Measurements from ENCODE around the gene RUNX2. TPM values are rescaled to one million over a fixed set of nuclear protein-coding genes. Genes with fewer than 3 reads are reported as not detected.
A peak's percentile ranks its signal among the peaks of the same experiment; 100 is the strongest.

The RUNX2 gene
- polyA plus RNA-seq, 4 donors, result 2.8 to 3.8 (median 3.0) TPM

DNA sequence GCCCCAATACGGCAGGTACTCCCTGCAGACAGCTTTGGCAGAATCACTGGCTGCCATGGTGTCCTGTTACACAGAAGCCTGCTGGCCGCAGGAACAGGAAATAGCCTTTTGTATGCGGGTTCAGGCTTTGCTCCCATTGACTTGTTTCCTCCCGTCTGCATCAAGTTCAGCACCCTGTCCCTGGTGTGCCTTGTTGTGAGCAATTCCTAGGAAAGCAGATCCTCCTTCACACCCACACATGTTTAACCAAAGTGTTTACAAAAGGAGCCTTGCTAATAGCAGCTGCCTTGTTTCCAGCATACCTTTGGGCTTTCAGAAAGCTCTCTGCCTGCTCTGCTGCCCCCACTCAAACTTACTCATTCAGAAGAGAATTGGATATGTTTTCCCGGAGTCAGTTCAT is 176.8 kb downstream of the RUNX2 start:
- DNase-seq (ENCODE audit: low read depth in 4 of 4, low spot score in 2 of 4), result peak in 3 of 4 donors; percentile 15 to 52 (median 47)

DNA sequence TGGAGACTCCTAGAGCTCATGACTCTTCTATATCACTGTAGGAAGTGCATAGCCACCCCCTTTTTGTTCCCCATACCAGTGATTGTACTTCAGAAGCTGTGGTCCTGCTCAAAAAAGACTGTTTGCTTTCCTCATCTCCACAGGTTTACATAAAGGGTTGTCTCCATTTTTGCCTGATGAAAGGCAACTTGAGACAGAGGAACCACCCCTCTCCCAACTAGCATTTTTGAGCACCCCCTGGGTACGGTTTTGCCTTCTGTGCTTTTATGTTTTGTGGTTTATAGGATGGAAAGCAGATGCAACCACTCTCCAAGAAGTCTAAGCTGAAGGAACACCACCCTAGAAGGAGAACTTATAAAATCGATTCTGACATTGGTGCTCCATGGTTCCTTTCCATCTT is 177.3 kb downstream of the RUNX2 start:
- no peak for DNase-seq (ENCODE audit: low read depth in 4 of 4, low spot score in 2 of 4)

DNA sequence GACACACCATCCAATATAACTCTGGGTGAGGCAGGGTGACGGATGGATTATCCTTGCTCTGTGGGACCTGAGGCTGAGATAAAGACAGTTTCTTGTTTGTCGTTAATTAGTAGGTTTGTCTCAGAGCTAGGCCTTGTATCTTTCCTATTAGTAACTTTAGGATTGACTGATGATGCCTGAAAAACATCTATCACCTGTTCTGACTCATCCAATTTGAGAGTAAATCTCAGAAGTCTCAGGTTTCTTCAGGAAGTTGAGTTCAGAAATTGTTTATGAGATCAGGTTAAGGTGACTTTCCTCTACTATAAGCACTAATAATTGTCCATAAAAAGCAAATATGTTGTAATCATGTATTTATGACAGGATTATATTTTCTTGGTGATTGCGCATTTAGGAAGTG is 179.1 kb downstream of the RUNX2 start:
- DNase-seq (ENCODE audit: low read depth in 4 of 4, low spot score in 2 of 4), result no peak

DNA sequence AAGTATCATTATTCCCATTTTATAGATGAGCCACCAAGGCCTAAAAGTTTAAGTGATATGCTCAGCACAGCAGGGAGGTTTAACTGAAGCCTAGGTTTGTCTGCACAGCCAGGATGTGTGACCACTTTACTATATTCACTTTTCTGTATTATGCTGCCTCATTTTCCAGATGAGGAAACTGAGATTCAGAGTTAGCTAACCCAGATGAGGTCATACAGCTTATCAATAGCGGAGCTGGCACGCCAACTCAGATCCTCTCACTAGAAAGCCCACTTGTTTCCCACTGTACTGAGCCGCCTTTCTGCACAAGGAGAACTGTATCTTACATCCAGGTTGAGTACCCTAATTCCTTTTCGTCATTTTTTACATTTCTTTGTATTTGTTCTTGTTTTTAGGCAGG is 181.3 kb downstream of the RUNX2 start:
- DNase-seq (ENCODE audit: low read depth in 4 of 4, low spot score in 2 of 4), result no peak

DNA sequence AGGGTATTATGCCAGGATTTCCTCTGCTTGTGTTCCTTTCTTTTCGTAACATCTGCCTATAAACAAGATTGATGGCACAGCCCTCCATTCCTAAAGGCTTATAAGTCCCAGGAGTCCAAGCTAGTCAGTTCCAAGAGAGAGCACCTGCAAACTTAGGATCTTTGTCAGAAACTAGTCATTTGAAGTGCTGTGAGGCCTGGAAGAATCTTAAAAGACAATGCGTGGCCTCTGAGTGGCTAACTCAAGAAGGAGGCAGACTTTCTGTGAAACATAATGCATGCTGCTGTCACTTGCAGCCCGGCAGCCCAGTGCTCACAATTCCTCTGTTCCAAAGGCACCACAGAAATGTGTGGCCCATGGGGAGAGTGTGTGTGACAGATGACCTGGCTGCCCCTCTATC is 184.6 kb downstream of the RUNX2 start:
- no peak for DNase-seq (ENCODE audit: low read depth in 4 of 4, low spot score in 2 of 4)

DNA sequence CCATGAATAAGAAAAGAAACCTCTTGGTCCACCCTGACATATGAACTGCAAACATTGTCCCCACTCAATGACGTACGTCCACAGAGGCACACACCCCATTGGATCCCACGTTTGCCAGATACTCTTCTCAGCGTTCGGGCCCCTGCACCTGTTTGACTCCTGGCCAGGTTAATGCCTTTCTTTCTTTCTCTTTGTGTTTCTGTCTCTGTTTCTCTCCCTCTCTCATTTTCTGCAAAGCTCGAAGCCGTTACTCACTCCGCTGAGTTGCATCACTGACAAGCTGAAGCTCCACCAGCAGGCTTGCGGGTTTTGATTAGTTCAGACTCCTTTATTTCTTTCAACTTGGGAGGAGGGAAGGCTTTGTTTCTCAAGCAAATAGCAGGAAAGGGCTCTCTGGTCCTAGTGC is 185.1 kb downstream of the RUNX2 start:
- DNase-seq (ENCODE audit: low read depth in 4 of 4, low spot score in 2 of 4), result no peak

DNA sequence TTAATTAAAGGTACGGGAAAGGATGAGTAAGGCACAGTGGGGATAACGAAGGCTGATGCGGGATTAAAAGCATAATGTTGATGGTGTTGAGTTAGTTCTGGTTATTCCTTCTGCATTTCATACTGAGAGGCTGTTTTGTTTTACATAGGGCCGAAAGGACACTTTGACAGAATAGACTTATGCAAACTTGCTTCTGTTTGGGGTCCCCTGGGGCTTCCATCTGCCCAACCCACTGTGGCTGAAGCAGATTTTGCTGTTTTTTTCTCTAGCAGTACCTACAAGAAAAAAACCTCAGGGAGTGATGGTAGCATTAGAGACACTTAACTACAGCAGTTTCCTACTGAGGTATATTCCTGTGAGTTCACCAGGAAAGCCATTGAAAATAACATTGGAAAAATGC is 185.7 kb downstream of the RUNX2 start:
- DNase-seq (ENCODE audit: low read depth in 4 of 4, low spot score in 2 of 4), result no peak

DNA sequence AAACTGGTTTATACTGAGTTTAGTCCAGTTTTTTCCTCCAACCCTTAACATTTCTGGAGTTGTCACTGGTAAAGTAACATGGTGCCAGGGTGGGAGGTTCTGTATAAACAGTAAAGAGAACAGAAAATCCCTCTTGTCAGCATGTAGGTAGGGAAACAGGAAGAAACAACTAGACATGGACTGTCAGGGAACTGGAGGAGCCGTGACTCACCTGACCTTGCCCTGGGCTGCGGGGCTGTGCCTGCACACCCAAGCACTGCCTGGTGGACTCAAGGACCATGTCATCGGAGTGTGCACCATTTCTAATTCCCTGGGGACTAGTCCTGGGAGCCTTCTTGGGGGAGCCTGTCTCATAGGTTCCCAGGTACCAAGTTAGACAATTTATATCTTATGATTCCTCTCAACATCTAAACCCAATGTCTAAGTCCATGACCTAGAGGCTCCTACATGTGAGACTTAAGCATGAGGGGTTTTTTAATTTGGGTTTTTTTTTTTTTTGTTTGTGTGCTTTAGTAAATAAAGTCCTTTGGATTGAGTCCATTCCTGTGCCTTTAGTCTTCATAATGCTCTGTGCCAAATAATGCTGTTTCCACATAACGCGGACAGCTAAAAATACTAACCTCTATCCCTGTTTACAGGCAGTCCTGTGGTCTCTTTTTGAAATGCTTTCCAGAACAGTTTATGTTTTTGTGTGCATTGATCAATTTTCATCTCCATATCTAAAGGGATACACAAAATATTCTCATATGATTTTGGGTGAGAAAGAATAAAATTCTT is 186.5 kb downstream of the RUNX2 start:
- DNase-seq (ENCODE audit: low read depth in 4 of 4, low spot score in 2 of 4), result no peak

DNA sequence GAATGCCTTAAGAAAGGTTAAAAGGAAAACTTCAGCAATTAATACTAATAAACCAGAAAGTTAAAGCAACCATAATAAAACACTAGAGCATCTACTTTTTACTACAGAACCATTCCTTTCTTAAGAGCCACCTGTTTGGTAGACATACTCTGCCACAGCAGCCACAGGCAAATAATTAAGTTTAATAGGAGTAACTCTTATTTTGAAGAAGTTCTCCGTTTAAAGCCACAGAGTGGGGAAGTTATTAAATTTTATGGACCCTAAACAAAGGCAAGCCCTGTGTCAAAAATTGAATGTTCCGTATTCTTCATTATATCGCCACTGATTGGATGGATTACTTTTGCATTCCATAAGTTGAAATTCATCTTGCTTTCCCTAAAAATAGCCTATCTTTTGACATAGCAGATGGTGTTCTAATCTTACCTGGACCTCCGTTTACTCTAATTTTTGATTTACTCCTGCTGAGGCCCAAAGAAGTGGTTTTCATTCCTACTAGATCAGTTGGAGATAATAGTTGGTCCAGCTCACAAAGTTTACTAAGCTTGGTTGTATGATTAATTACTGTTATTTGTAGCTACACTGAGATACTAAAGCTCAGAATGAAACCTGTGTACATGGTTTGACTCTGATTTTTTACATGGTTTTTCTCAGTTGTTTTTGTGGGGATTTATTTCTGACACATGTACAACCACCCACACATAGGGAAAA is 190.0 kb downstream of the RUNX2 start:
- DNase-seq (ENCODE audit: low read depth in 4 of 4, low spot score in 2 of 4), result no peak

DNA sequence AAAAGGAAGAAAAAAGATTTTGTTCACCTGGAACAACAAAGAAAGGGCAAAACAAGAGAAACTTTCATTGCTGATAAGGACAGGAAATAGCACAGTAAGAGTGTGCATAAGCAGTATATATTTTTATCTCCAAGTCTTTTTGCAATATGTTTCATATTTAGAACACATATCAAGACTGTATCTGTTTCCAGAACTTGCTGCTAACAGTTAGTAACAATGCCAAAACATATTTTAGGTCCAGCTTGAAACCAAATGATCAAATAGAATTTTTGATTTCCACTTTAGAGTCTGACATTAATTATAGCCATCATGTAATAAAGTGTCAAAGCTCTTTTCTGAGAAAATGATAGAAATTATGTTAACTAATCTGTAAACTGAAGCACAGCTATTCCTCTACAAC is 193.1 kb downstream of the RUNX2 start:
- no peak for DNase-seq (ENCODE audit: low read depth in 4 of 4, low spot score in 2 of 4)

DNA sequence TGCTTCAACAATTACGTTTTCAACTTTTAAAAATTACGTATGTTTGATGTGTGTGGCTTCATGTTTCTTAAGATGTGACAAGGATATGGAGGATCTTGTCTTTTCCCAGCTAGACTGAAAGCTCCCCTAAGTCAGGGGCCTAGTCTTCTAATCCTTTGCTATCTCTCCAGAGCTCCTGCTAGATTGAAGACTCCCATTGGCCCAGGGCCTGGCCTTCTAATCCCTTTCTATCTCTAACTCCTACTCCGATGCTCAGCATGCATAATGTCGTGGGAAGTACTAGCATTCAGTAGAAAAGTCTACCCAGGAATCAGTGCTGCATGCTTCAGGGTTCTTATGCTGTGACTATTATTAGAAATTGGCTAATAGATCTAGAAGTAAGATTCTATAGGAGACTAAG is 194.4 kb downstream of the RUNX2 start:
- no peak for DNase-seq (ENCODE audit: low read depth in 4 of 4, low spot score in 2 of 4)

DNA sequence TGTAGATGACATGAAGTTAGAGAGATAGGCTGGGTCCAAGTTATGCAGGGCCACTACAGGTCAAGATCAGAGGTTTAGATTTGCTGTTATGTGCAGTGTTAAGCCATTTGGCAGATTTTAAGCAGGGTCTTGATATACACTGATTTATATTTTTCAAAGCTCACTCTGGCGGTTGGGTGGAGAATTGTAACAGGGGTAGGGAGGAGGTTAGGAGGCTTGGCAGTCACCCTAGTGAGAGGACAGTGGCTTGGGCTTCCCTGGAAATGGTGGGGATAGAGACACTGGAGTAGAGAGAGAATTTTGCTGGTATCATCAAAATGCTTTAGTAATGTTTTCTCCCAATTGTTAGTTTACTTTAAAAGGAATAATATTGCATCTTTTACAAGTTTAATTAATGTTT is 199.1 kb downstream of the RUNX2 start:
- DNase-seq (ENCODE audit: low read depth in 4 of 4, low spot score in 2 of 4), result no peak

DNA sequence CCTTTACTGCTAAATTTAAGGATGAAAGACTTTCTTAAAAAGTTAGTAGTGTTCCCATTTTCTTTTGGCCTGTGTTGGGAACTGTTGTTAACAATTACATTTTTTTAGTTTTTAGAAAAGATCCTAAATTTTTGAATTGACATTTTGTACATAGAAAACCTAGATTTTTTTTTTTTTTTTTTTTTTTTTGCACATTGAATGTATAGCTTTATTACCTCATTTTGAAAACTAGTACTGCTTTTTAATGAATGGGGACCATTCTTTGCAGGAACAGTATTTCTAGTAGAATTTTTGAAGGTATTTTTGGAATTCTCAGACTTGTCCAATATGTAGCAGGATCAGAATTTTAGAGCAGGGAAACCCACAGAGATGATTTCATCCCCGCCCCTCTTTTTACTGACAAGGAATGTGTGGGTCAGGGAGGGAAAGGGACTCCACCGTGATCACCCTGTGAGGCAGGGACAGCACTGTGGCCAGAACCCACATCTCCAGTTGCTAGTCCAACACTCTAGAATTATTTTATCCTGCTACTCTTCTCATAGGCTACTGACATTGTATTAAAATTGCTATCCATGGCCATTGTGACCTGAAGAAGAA is 204.0 kb downstream of the RUNX2 start:
- DNase-seq (ENCODE audit: low read depth in 4 of 4, low spot score in 2 of 4), result no peak

DNA sequence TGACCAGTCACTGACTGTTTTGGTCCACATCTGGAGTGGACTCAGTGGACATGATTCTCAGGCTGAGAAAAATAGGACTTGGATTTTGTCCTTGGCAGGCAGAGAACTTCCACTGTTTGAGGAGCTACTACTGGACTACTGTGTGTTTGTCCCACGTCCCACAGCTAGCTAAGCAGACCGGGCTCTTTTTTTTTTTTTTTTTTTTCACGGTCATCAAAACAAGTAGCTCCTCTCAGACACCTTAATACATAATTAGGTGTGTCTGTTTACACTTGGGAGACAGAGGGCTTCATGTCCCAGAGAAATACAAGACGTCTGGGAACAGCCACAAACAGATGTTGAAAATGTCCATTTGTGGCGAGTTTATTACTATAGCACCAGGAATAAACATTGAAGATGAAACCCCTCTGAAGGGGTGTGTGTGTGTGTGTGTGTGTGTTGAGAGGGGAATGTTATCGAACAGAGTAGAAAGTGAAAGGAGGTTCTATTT is 204.6 kb downstream of the RUNX2 start:
- no peak for DNase-seq (ENCODE audit: low read depth in 4 of 4, low spot score in 2 of 4)

DNA sequence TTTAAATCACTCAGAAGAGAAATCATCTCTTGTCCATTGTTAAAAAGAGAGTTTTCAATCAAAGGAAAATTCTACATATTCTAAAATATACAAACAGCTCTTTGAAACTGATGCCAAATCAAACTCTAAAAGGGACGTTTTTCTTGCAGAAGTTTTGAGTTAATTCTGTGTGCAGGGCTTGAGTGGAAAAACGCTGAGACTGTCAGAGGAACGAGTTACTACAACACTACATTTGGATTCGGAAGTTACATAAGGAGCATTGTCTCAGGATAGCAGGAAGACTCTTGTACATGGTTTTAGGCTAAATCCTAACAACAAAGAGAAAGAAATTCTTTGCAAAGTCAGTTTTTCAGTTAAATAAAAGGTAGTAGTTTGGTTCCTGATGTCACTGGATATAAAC is 205.3 kb downstream of the RUNX2 start:
- DNase-seq (ENCODE audit: low read depth in 4 of 4, low spot score in 2 of 4), result no peak

DNA sequence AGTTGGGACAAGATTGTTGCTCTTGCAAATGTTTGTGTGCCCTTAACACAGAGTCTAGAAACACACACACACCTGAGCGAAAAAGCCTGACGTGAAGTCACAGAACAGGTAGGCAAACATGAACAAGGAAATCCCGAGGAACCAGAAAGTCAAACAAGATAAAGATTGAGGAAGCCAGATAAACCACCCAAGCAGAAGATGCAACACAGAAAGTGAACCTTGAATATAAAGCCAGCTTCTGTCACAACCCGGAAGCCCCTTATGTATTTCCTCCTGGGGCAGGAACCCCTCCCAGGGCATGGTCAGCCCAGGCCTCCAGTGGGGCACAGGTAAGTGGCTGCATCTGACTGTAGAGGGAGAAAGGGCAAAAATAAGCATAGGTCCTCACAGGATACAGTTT is 207.8 kb downstream of the RUNX2 start:
- no peak for DNase-seq (ENCODE audit: low read depth in 4 of 4, low spot score in 2 of 4)

DNA sequence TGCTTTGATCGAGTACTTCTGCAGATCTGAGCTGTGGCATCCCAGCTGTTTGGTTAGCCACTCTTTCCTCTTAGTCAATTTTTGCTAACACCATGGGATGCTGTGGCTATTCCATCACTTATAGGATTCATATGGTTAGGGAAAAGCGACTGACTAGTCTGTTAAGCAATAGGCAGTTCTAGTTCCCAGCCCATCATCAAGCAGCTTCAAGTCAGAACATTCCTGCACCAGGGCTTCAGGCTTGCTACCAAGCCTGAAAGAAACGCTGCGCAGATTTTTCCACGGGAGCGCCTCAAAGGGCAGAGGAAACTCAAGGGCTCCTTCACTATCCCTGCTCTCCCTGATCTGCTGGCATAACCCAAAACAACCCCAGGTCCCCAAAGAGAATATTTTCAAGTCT is 209.4 kb downstream of the RUNX2 start:
- no peak for DNase-seq (ENCODE audit: low read depth in 4 of 4, low spot score in 2 of 4)

DNA sequence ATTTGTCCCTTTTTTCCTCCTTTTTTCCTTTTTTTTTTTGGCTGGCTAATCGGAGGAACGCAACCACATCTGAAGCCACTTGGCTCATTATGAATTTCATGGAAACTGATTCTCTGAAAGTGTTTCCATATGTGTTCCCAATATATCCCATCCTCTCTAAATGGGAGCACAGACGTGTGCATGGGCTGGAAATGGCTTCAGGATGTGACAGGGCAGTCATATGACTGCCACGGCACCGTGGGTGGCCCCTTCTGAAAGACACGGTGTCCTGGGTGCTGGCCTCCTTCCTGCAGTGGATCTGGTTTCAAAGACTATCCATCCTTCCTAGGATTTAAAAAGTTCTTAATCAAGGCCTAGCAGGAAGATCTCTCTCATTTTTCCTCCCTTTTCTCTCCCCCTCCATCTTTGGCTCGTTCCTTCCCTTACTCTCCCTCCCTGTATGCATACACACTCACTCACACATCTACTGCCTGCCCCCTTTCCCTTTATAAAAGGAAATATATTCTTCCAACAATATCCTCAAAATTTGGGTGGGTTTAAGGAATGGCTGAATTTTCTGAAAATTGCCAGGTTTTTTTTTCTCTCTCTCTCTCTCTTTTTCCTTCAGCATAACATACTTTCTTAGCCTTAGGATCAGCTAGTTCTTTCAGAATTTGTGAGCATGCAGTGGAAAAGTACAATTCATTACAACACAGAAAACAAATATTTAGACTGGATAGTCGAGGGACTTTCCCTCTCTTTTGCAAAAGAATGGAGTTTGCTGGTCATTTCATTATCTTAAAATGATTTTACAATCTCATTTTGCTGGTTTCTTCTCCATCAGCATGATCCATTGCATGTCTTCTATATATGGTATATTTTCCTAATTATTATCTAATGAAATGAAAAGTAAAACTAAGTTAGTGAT is 210.8 kb downstream of the RUNX2 start:
- no peak for DNase-seq (ENCODE audit: low read depth in 4 of 4, low spot score in 2 of 4)

DNA sequence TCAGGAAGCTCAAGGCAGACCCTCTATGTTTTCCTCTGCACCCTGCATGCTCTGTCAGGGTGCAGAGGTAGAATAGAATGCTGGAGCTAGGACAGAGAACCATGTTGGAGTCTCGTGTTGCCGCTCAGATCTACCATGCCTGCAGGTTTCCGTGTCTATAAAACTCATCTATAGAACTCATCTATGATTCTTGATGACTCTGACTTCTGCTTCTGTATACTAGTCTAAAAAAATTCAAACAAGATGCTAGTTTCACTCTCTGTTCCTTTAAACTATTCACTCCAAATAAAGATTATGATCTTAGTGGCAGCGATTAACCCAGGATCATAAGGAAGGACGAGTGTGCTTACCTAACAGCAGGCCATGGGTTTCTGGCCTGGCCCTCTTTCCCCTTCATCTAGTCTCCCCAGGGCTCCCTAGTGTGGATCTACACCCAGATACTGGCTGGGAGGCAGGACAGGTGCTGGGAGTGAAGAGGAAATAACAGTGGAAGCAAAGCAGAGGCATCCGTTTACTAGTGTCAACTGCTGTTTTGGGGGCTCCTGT is 212.3 kb downstream of the RUNX2 start:
- DNase-seq (ENCODE audit: low read depth in 4 of 4, low spot score in 2 of 4), result no peak

DNA sequence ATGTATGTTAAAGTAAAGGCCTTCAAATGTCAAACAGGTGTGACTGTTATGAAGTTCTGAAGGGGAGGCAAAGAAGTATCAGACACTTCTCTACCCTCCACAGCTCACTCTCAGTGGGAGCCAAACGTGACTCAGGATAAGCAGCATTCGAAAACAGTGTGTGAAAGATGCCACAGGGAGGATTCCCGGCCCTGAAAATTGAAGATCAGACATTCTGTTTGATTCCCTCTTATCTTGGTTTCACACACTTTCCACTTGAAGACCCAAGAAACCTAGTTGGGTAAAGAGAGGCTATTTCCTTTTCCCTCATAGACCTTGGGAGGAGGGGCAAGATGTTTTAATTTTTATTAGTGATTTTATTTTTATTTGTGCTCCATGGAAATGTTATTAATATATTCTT is 213.8 kb downstream of the RUNX2 start:
- DNase-seq (ENCODE audit: low read depth in 4 of 4, low spot score in 2 of 4), result no peak

Data from left renal cortex interstitium (tissue), 4 donors.